ENCODE results near the gene ALG2. TPM values are rescaled to one million over a fixed set of nuclear protein-coding genes. Genes with fewer than 3 reads are reported as not detected.
"Not testable (repeated sequence)": the region's sequence is repeated elsewhere in the genome, so short reads cannot be mapped to it uniquely, and the experiment has no call there.

Gene ALG2
- total and polyA plus RNA-seq, 4 donors: 26.1 to 44.4 (median 37.1) TPM

GRCh38 chr9:99197987-99198386 is 23.8 kb downstream of the ALG2 start:
- ATAC-seq (ENCODE audit: insufficient read depth, low FRiP score) (no peak), DNase-seq (no peak)
- Histone ChIP-seq H3K9ac (ENCODE audit: insufficient read depth in 1 of 2, low read length in 2 of 2) (no peak overlapping the region), H3K9me3 (ENCODE audit: control insufficient read depth in 4 of 4, insufficient read depth in 3 of 4, low read length in 3 of 4) (no peaks in the 10 kb centered on the region), H3K4me1 (ENCODE audit: control insufficient read depth in 5 of 5, insufficient read depth in 5 of 5, low read length in 5 of 5) (no peaks in the 10 kb centered on the region), H3K27ac (ENCODE audit: low read depth in 1 of 2, low read length in 1 of 2) (no peak overlapping the region), H3K36me3 (ENCODE audit: control insufficient read depth in 4 of 4, insufficient read depth in 4 of 4, low read length in 4 of 4) (no peaks in the 10 kb centered on the region), H3K27me3 (ENCODE audit: control insufficient read depth in 3 of 3, insufficient read depth in 3 of 3, low read length in 2 of 3) (no peaks in the 10 kb centered on the region), H3K4me3 (no peak overlapping the region)
- 83 to 84% methylated on average over 9 of the region's 9 CpGs for WGBS, 2 donors
- no peak for TF ChIP-seq CTCF (IDR thresholded peaks at IDR 0.05; ENCODE audit: control extremely low read depth, extremely low read depth)

- DNase-seq: no peak
- Histone ChIP-seq H3K9me3 (ENCODE audit: control insufficient read depth in 4 of 4, insufficient read depth in 3 of 4, low read length in 3 of 4) (no peaks in the 10 kb centered on the region), H3K4me1 (ENCODE audit: control insufficient read depth in 5 of 5, insufficient read depth in 5 of 5, low read length in 5 of 5) (no peaks in the 10 kb centered on the region), H3K9ac (ENCODE audit: insufficient read depth in 1 of 2, low read length in 2 of 2) (no peak overlapping the region), H3K27me3 (ENCODE audit: control insufficient read depth in 3 of 3, insufficient read depth in 3 of 3, low read length in 2 of 3) (no peaks in the 10 kb centered on the region), H3K4me3 (no peak overlapping the region), H3K27ac (ENCODE audit: low read depth in 1 of 2, low read length in 1 of 2) (no peak overlapping the region), H3K36me3 (ENCODE audit: control insufficient read depth in 4 of 4, insufficient read depth in 4 of 4, low read length in 4 of 4) (no peaks in the 10 kb centered on the region)
- 81 to 94% methylated on average over 3 of the region's 3 CpGs for WGBS, 2 donors
- ATAC-seq (ENCODE audit: insufficient read depth, low FRiP score): no peak
- TF ChIP-seq CTCF (IDR thresholded peaks at IDR 0.05; ENCODE audit: control extremely low read depth, extremely low read depth): no peak
Measured at GRCh38 chr9:99197124-99197630, 24.6 kb downstream of the ALG2 start.

- not testable (repeated sequence) for DNase-seq; H3K4me3 ChIP-seq; H3K36me3 ChIP-seq (ENCODE audit: control insufficient read depth in 4 of 4, insufficient read depth in 4 of 4, low read length in 4 of 4); H3K9me3 ChIP-seq (ENCODE audit: control insufficient read depth in 4 of 4, insufficient read depth in 3 of 4, low read length in 3 of 4); H3K27me3 ChIP-seq (ENCODE audit: control insufficient read depth in 3 of 3, insufficient read depth in 3 of 3, low read length in 2 of 3); H3K4me1 ChIP-seq (ENCODE audit: control insufficient read depth in 5 of 5, insufficient read depth in 5 of 5, low read length in 5 of 5); ATAC-seq (ENCODE audit: insufficient read depth, low FRiP score); H3K9ac ChIP-seq (ENCODE audit: insufficient read depth in 1 of 2, low read length in 2 of 2); H3K27ac ChIP-seq (ENCODE audit: low read depth in 1 of 2, low read length in 1 of 2)
- 79 to 87% methylated on average over 5 of the region's 5 CpGs for WGBS, 2 donors
Measured at GRCh38 chr9:99196484-99196883, 25.3 kb downstream of the ALG2 start.

GRCh38 chr9:99193466-99193821 is 28.3 kb downstream of the ALG2 start:
- TF ChIP-seq CTCF (IDR thresholded peaks at IDR 0.05; ENCODE audit: control extremely low read depth, extremely low read depth): no peak
- Histone ChIP-seq H3K27me3 (ENCODE audit: control insufficient read depth in 3 of 3, insufficient read depth in 3 of 3, low read length in 2 of 3) (no peaks in the 10 kb centered on the region), H3K4me3 (no peak overlapping the region), H3K27ac (ENCODE audit: low read depth in 1 of 2, low read length in 1 of 2) (no peak overlapping the region), H3K9me3 (ENCODE audit: control insufficient read depth in 4 of 4, insufficient read depth in 3 of 4, low read length in 3 of 4) (no peaks in the 10 kb centered on the region), H3K9ac (ENCODE audit: insufficient read depth in 1 of 2, low read length in 2 of 2) (no peak overlapping the region), H3K4me1 (ENCODE audit: control insufficient read depth in 5 of 5, insufficient read depth in 5 of 5, low read length in 5 of 5) (peaks cover 0 to 4% (median 0%) of the 10 kb centered on the region in 5 donors), H3K36me3 (ENCODE audit: control insufficient read depth in 4 of 4, insufficient read depth in 4 of 4, low read length in 4 of 4) (no peaks in the 10 kb centered on the region)
- ATAC-seq (ENCODE audit: insufficient read depth, low FRiP score) (no peak), DNase-seq (no peak)
- WGBS, 2 donors: 80% methylated on average over 2 of the region's 2 CpGs
